ENCODE measurements around the gene ATF7IP.

The ATF7IP gene

DNA sequence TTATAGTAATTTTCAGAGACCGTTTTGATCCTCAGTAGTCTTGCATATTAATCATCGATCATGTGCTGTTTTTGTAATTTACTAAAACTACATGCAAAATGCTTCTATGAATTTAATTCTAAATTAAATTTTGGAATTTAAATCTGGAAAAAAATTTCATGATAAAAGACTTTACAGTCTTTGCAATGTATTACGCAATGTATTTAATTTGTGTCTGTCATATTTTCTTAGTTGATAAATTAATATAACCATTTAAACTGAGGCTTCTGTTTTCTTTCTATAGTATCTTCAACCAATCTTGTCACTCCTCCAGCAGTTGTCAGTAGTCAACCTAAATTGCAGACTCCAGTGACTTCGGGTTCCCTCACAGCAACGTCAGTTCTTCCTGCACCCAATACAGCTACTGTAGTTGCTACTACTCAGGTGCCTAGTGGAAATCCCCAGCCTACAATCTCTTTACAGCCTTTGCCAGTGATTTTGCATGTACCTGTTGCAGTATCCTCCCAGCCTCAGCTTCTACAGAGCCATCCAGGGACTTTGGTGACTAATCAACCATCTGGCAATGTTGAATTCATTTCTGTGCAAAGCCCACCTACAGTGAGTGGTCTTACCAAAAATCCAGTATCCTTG lies 94.8 kb downstream of the ATF7IP start:
- Histone ChIP-seq H3K4me3 (ENCODE audit: severe bottlenecking) (no peak overlapping the region), H3K4me1 (ENCODE audit: insufficient read depth, poor library complexity, severe bottlenecking) (no peaks in the 10 kb centered on the region), H3K27ac (ENCODE audit: poor library complexity, severe bottlenecking) (no peak overlapping the region), H3K9me3 (ENCODE audit: severe bottlenecking) (no peaks in the 10 kb centered on the region), H3K27me3 (ENCODE audit: insufficient read depth, poor library complexity, severe bottlenecking) (no peaks in the 10 kb centered on the region), H3K36me3 (ENCODE audit: low read depth) (peaks cover 20% of the 10 kb centered on the region)
- no peak for TF ChIP-seq CTCF (IDR thresholded peaks at IDR 0.05; ENCODE audit: poor library complexity, severe bottlenecking)
- DNase-seq (ENCODE audit: low spot score) (no peak), ATAC-seq (ENCODE audit: low read depth) (no peak)

DNA sequence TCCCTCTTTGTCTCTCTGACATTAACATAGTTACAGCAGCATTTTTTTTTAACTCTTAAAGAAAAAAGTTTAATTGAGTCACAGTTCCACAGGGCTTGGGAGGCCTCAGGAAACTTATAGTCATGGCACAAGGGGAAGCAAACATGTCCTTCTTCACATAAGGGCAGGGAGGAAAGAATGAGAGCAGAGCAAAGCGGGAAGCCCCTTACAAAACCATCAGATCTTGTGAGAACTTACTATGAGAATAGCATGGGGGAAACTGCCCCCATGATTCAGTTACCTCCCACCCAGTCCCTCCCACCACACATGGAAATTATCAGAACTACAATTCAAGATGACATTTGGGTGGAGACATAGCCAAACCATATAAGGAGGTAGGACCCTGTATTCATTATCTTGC lies 106.0 kb downstream of the ATF7IP start:
- Histone ChIP-seq H3K27me3 (ENCODE audit: insufficient read depth, poor library complexity, severe bottlenecking) (no peaks in the 10 kb centered on the region), H3K4me1 (ENCODE audit: insufficient read depth, poor library complexity, severe bottlenecking) (no peaks in the 10 kb centered on the region), H3K9me3 (ENCODE audit: severe bottlenecking) (peaks cover 5% of the 10 kb centered on the region), H3K27ac (ENCODE audit: poor library complexity, severe bottlenecking) (no peak overlapping the region), H3K4me3 (ENCODE audit: severe bottlenecking) (no peak overlapping the region), H3K36me3 (ENCODE audit: low read depth) (peaks cover 9% of the 10 kb centered on the region; the same call in 1 of the 2 replicates)
- DNase-seq (ENCODE audit: low spot score): no peak
- no peak for TF ChIP-seq CTCF (IDR thresholded peaks at IDR 0.05; ENCODE audit: poor library complexity, severe bottlenecking)
- ATAC-seq (ENCODE audit: low read depth): no peak

- H3K27ac ChIP-seq (ENCODE audit: poor library complexity, severe bottlenecking): no peak overlapping the region
- 0 out of 2 replicates have a peak, but pooled peaks cover 5% of the 10 kb centered on the region for H3K36me3 ChIP-seq (ENCODE audit: low read depth)
- ATAC-seq (ENCODE audit: low read depth) (no peak), DNase-seq (ENCODE audit: low spot score) (no peak)
- no peak for TF ChIP-seq CTCF (IDR thresholded peaks at IDR 0.05; ENCODE audit: poor library complexity, severe bottlenecking)
- no peak overlapping the region for H3K4me3 ChIP-seq (ENCODE audit: severe bottlenecking)
- peaks cover 5% of the 10 kb centered on the region for H3K9me3 ChIP-seq (ENCODE audit: severe bottlenecking)
- no peaks in the 10 kb centered on the region for H3K27me3 ChIP-seq (ENCODE audit: insufficient read depth, poor library complexity, severe bottlenecking)
- H3K4me1 ChIP-seq (ENCODE audit: insufficient read depth, poor library complexity, severe bottlenecking): no peaks in the 10 kb centered on the region
These were observed 108.3 kb downstream of the ATF7IP start for GRCh38 chr12:14473707-14474287.

DNA sequence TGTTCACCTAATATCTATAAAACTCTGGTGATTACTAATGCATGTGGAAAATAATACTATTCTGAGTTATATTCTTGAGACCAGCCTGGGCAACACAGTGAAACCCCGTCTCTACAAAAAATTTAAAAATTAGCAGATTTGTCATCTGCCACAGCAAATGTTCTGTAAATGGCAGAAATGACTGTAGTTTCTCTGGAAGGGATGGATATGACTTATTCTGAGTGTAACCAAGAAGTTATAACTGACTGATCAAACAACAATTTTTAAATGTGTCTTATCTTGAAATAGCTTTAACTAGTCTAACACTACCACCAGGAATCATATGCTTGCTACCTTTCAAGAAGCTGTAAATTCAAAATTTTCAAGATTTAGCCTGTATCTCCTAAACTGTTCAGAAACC lies 113.5 kb downstream of the ATF7IP start:
- ATAC-seq (ENCODE audit: low read depth) (no peak), DNase-seq (ENCODE audit: low spot score) (no peak)
- no peaks in the 10 kb centered on the region for H3K4me1 ChIP-seq (ENCODE audit: insufficient read depth, poor library complexity, severe bottlenecking)
- TF ChIP-seq CTCF (IDR thresholded peaks at IDR 0.05; ENCODE audit: poor library complexity, severe bottlenecking): no peak
- H3K9me3 ChIP-seq (ENCODE audit: severe bottlenecking): peaks cover under 1% of the 10 kb centered on the region
- no peak overlapping the region for H3K4me3 ChIP-seq (ENCODE audit: severe bottlenecking)
- H3K27me3 ChIP-seq (ENCODE audit: insufficient read depth, poor library complexity, severe bottlenecking): no peaks in the 10 kb centered on the region
- no peak overlapping the region for H3K27ac ChIP-seq (ENCODE audit: poor library complexity, severe bottlenecking)
- peaks cover 32% of the 10 kb centered on the region for H3K36me3 ChIP-seq (ENCODE audit: low read depth)

GRCh38 chr12:14481201-14481600 lies 115.7 kb downstream of the ATF7IP start:
- Histone ChIP-seq H3K27me3 (ENCODE audit: insufficient read depth, poor library complexity, severe bottlenecking) (no peaks in the 10 kb centered on the region), H3K36me3 (ENCODE audit: low read depth) (peaks cover 29% of the 10 kb centered on the region), H3K9me3 (ENCODE audit: severe bottlenecking) (no peaks in the 10 kb centered on the region), H3K4me3 (ENCODE audit: severe bottlenecking) (no peak overlapping the region), H3K27ac (ENCODE audit: poor library complexity, severe bottlenecking) (no peak overlapping the region), H3K4me1 (ENCODE audit: insufficient read depth, poor library complexity, severe bottlenecking) (no peaks in the 10 kb centered on the region)
- no peak for TF ChIP-seq CTCF (IDR thresholded peaks at IDR 0.05; ENCODE audit: poor library complexity, severe bottlenecking)
- ATAC-seq (ENCODE audit: low read depth) (no peak), DNase-seq (ENCODE audit: low spot score) (no peak)
